Sigmoid colon (tissue), 4 donors: ENCODE data around the gene DRD2.

Source experiments
- CTCF ChIP-seq, 4 experiments: fragments of 450-650 bp in 3 of 4; fragments of 200-600 bp in 1 of 4; IDR thresholded peaks; one replicate each; pipeline ENCODE4 v1.5.1; 2016 to 2019; ENCODE audit warnings: antibody characterized with exemption in 4 of 4, mild to moderate bottlenecking in 3 of 4, moderate library complexity in 2 of 4
- EP300 ChIP-seq, 4 donors: sonication (generic); formaldehyde crosslinking; IDR thresholded peaks; one replicate each; pipeline ENCODE4 v1.6.1; 2017; ENCODE audit warnings: antibody characterized with exemption in 4 of 4

GRCh38 chr11:113365895-113366294 lies 109.3 kb downstream of the DRD2 start:
- no peak for TF ChIP-seq CTCF (IDR thresholded peaks at IDR 0.05)
- no peak for TF ChIP-seq EP300 (IDR thresholded peaks at IDR 0.05)
